Ureter (tissue), 1 donor: ENCODE results near the gene VWA8. TPM values are rescaled to one million over a fixed set of nuclear protein-coding genes. Genes with fewer than 3 reads are reported as not detected.

Experiments
- DNase-seq: peaks from one replicate; pipeline ENCODE4 v3.0.0-alpha.2; 2020; ENCODE audit warnings: low spot score
- total RNA-seq: library from RNA; stranded (reverse); gene quantifications from one replicate; pipeline ENCODE4 v1.2.4, GENCODE V29; 2023
- donor health status: DM: yes; HTN: yes; CAD: no.

The VWA8 gene
- total RNA-seq, 1 donor from 2014 or later, result 40.4 TPM

DNA sequence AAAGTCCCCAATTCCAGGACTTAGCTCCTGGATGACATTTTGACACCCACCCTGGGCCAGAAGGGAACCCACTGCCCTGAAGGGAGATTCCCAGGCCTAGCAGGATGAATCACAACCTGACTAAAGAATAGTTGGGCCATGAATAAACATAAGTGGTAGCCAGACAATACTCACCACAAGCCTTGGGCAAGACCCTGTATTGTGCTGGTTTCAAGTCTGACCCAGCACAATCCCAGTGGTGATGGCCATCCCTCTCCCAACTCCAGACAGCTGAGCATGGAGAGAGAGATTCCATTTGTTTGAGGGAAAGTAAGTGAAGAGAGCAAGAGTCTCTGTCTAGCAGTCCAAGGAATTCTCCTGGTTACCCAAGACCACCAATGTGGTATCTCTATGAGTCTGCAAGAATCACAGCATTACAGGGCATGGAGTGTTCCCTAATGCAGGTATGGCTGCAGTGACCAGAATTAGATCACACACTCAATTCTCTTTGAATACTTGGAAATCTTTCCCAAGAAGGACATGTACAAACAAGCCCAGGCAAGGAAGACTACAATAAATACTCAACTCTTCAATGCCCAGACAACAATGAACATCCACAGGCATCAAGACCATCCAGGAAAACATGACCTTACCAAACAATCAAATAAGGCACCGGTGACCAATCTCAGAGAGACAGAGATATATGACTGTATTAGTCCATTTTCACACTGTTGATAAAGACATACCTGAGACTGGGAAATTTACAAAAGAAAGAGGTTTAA is 158.0 kb downstream of the VWA8 start:
- no peak for DNase-seq

DNA sequence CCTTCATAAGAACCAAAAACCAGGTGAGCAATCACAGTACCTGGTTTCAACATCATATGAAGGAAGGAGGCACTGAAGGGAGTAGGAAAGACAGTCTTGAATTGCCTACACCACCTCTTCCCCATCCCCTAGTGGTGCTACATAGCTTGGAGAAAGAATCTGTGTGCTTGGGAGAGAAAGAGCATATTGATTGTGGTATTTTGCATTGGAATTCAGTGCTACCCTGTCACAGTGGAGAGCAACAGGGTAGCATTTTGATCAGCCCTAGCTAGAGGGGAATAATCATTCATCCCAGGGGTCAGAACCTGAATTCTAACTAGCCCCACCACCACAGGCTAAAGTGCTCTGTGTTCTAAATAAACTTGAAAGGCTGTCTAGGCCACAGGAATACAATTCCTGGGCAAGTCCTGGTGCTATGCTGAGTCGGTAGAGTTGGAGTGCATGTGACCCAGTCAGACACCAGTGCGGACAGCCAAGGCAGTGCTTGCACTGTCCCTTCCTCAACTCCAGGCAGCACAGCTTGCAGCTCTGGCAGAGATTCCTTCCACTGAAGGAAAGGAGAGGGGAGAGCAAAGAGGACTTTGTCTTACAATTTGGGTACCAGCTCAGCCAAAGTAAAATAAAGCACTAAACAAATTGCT is 158.7 kb downstream of the VWA8 start:
- no peak for DNase-seq

DNA sequence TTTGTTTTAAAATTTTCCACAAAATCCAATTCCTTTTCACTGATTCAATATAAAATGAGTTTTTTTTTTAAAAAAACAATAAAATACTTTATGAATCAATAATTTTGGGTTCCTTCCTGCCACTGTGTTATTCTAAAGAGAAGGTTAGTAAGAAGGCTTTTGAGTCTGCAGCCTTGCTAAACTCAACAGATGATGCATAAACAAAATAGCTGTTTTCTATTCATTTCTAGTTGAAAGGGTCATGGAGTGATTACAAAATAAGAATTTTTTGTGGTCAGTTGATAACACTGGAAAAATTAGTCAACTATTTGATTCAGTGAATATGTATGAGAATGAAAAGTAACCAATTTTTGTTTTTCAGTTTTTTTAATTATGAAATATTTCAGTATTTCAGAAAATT is 169.9 kb downstream of the VWA8 start:
- DNase-seq, result no peak

DNA sequence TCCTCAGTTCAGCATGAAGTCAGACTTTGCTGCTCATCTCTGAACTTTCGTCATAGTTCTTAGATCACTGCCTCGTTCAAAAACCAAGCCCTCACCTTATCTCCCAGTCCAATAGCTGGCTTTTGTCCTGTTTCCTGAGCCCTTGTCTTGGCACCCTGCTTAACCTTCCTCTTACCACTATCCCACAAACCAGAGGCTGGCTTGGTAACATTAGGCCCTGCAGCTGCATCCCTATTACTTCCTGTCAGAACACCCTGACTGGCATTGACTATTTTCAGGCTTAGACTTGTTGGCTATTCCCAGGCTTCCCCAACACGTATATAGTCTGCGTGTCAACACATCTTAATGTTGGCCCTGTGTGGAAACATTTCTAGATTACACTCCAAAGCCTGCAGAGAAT is 172.4 kb downstream of the VWA8 start:
- no peak for DNase-seq

DNA sequence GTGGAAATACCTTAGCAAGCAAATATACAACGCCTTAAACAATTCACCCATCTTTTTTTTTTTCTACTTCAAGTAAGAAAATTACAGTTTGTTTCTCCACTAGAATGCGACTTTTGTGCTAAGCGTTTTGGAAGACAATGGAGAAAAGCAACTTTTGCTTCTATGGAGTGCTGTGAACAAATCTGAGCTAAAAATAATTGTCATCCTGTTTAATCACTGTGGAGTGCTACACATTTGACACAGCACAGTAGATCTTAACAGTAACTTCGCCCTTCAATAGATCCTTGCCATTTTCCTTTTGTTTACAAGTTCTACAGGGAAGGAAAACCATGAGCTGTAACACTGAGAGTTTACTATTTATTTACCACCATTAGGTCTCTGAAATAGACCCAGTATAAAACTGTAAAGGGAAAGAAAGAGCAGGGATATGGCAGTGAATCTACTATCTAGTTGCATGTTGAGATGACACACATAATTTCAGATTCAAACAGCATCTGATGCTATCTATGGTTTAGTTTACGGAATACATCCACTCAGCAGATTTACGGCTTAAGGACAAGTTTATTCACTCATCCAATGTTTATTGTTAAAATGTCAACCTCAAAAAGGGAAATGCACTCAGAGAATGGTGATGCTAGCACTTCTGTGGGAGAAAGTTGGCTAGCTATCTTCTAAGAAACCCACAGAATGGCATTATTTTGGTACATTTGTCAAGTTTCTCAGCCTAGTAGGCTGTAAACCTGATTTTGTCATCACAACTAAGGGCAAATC is 175.3 kb downstream of the VWA8 start:
- DNase-seq, result no peak

DNA sequence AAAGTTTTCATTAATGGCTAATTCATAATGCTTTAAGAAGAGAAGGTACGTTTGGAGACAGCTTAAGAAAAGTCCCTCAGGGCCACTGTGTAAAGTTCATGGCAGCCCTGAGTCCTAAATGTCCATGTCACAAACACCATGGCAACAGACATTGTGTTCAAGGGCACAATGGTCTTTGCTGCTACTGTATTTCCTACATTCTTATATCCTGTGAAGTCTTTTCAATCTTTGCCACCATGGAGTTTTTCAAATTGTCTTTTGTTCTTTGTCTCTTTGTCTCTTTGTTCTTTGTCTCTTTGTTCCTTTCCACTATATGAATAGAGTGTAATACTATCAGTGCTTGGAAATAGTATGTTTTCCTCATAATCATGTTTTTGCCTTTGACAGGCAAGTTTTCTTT is 178.8 kb downstream of the VWA8 start:
- no peak for DNase-seq

DNA sequence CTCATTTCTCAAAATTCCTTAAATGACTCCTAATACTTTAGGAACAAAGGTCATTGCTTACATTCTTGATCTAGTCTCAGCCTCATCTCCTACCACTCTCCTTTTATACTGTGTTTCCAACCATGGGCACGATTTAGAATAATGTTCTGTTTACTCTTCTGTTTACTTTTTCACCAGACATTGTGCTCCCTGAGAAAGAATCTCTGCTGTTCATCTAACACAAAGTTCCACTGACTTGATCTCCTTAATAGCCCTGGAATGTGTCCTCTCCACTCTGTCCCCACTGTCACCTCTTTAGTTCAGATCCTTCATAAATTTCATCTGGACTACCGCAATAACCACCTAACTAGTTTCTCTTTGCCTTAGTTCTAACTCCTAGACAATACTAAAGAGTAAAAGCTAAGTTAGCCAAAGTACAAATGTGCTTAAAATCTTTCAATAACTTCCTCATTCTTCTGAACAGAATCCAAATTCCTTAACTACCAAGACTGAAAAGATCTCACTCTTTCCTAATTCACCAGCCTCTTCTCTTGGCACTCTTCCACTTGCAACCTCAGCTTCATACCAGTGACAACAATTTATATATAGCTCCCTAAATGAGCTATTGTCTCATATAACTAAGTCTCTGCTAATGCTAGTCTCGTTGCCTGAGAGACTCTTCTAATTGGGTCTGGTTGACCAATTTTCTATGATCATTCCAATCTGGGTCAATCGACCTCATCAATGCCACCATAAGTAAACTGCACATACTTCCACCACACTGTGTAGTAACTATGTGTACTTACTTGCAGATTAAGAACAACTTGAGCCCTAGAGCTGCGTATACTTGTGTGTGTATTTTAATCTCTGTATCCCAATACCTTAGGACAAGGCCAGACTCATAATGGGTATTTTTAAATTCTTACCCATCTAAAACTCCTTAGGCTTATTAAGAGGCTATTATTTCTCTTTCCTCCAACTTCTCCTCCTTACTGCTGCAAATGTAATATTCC is 179.9 kb downstream of the VWA8 start:
- no peak for DNase-seq

DNA sequence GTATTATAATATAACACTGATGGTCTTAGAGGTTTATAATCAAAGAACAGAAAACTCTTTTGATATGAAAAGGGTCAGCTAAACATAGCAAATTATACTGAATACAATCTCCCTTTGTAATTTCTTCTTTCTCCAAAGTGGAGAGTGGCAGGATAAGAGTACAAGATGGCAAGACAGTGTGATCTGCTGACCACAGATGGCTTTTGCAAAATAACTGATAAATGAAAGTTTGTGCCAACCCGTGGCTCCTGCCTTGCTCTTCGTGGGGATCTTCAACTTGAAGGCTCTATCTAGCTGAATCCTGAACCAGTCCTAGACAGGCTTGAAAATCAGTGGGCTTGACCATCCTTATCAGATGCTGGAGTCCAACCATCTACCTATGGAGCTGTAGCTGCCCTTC is 185.7 kb downstream of the VWA8 start:
- DNase-seq, result no peak

DNA sequence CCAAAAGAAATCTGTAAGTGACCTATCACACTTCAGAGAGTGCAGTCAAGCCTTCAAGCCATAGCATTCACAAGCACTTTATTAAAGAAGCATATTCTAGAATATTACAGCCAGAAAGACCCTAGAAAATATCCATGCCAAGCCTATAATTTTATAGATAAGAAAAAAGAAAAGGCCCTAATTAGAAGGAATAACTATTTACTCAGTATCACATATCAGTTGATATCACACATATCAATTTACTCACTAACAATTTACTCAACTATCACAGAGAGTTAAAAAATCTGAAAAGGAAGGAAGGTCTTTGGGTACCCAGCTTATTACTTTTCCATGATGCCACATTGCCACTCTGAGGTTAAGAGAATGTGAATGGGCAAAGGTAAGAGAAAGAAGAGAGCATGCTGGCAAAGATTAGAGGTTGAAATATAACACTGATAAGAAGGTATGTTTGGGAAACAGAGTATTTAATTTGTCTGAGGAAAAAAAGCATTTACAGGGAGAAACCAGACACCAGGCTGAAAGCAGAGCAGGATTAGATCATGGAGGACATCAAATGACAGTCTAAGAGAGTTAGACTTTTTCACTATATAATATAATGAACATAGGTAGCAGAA is 186.2 kb downstream of the VWA8 start:
- DNase-seq, result no peak

DNA sequence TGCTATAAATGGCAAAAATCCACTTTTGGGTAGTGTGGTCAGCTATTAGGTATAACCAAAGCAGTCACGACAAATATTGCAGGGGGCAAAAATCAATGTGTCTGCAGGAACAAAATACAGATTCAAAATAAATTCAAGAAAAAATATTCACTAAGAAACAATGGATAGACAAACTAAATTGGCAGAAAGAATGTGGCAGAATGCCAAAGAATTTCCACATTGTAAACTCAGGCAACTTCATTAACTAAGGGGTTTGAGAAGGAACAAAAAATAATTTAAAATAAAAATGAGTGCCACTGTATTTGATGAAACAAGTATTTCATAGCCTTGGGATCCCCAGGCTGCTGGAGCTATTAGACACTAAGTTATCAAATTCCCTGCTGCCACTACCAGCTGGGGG is 193.1 kb downstream of the VWA8 start:
- no peak for DNase-seq

DNA sequence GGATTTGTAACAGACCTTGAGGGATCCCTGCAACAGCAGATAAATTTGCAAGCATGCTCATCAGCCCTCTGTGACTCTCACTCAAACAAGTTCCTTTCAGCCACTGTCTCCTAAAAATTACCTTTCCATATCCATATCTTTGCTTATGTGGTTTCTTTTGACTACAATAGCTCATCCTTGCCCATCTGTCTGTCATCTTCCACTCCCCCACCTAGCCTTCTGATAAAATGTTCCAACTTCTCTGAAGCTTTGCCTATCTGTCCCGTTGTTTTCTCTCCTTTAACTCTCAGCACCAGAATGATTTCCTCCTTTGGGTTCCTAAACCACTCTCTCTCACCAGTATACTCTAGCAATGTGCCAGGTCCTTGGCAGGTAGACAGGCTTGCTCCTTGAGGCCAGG is 194.5 kb downstream of the VWA8 start:
- no peak for DNase-seq

DNA sequence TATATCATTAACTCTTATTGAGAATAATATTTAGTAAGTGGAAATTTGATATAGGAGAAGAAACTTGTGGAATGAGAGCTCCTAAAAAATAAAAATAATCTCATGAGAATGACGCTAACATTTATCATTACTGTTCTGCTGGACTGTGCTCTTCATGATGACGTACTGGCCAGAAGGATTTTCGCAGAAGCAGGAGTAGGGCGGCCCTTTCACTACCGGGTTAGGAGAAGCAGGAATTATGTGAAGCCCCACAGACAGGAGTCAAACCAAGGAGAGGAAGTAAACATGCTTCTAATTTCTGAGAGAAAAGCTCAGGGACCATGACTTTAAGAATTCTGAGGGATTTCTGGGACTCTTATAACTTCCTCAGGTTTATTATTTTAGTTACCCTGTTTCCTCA is 195.1 kb downstream of the VWA8 start:
- no peak for DNase-seq

DNA sequence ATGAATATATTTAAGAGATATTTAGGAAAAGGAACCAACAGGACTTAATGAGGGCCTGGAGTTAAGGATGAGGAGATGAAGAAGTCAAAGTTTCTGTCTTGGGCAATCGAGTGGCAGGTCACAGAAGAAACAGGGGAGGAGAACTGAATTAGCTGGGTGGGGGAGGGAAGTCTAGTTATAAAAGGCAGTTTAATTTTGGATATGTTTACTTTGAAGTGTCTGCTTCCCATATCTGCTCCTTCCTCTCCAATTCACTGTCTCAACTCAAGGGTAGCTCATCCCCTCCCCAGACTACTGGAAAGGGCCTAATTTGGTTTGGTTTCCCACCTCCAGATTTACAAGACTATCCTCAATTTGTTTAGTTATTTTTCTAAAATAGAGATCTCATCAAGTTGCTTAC is 195.9 kb downstream of the VWA8 start:
- no peak for DNase-seq

DNA sequence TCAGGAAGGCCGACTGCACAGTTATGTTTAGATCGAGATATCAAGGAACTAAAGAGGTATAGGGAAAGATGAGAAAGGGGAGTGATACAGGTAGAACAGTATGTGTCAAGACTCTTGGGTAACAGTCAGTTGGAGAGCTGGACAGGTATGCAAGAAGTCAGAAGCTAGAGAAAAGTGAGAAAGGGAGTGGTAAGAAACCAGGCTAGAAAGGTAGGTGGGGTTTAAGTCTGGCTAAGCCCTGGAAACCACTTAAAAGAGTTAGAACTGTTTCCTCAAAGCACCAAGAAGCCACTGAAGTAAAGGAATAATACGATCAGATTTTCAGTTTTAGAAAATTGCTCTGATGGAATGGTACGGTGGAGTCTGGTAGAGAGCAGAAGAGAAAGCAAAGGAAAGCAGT is 196.4 kb downstream of the VWA8 start:
- DNase-seq, result no peak

DNA sequence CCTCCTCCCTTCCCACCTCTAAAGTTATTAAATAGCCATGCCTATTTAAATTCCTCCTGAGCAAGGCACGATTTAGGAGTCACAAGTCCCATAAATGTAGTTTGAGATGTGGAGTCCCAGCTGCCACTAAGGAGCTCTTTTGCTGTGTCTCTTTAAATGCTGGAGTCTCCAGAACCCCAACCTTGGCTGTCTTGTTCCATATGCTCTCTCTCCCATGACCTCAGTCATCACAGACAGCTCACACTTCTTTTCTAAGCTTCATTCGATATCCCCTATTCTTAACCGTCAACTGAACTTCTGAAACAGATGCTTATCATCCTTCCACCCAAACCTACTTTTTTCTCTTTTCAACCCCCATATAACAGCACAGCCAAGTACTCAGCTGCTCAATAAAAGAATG is 197.1 kb downstream of the VWA8 start:
- no peak for DNase-seq

DNA sequence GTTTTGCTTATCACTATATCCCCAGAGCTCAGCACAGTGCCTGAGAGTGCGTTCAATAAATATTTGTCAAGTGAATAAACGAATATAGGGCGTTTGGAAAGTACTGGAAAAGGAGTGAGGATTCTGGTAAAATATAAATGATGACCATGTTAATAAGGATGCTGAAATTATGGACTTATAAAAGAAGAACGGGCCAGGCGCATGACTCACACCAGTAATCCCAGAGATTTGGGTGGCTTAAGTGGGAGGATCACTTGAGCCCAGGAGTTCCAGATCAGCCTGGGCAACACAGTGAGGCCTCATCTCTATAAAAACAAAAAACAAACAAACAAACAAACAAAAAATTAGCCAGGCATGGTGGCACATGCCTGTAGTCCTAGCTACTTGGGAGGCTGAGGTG is 198.1 kb downstream of the VWA8 start:
- no peak for DNase-seq

DNA sequence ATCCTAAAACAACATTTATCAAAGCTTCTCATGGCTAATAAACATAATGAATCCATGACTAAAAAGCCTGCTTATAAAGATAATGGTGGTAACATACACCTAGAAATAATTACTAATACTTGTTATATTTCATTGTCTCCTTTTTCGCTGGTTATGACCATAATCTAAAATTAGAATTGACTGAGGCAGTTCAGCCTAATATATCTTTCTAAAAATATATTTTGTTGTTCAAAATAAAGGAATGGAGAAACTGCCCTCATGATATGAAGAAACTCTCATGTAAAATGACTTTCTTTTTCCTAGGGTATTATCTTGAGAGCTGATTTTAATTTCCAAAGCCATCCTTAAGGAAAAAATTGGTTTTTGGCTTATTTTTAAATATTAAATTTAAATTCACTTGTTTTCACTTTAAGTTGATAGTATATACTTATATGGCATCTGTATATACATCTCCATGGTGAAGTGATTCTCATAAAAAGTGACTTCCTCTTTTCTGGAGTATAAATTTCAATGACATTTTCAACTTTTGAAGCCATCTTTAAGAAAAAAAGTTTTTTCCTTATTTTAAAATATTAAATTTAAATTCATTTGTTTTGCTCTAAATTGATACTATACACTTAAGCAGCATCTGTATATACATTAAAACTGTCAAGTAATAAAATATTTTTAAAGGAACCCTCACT is 204.6 kb downstream of the VWA8 start:
- DNase-seq, result no peak

DNA sequence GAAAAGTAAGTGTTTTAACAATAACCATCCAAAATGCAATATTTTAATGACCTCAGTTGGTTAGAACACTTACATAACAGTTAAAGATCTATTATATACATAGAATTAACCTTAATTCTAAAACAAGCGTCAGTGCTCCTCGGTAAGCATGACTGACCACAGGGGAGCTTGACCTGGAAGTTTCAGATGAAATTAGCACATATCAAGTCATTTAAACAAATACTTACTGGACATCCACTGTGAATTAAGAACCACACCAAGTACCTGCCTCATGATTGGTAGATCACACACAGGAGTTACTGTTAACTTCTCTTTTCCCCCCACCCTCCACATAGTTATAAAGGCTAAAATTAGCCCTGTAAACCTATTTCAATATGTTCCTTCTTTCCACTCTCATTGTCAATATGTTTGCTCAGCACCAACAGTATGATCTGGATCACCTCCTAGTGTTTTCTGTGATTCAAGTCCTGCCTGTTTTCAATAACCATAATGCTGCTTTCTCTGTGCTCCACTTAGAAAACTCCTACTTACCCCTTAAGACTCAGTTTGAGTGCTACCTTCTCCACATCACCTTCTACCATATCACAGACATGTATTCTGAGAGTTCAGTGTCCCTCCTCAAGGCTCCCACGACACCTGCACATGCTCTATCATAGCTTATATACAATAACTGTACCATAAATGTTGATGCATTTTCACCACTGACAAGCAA is 209.0 kb downstream of the VWA8 start:
- DNase-seq, result no peak

DNA sequence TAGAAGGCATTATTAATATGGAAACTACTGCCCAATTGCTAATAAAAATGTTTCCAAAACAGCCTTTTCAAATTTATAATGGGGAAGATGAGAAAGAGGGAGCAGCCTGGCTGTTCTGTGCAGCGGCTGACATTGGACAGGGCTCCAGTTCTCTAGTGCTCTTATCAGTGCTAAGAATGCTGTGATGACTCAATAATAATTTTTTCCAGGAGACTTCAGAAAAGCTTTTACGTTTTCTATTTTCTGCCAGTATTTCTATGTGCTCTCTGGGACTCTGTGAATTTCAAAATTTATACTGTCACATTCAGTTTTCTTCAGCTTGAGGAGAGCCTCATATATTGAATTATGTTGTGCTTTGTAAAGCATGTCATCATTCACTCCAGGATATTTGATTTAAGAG is 209.6 kb downstream of the VWA8 start:
- DNase-seq, result no peak

DNA sequence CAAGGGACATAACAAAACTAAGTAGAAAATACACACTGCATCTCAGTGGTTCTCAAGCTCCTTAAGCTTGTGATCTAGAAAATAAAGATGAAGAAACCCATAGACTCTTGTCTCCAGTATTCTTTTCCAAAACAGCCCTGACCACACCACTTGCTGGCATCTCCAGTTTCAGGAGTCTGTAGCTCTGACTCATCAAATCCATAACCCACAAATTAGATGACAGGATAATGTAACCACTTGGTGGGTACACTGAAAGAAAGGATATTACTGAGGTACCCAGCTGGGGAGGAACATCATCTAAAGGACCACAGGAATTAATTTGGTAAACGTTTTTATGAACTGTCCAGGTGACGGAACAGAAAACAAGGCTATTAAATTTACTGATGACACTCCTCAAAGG is 214.7 kb downstream of the VWA8 start:
- DNase-seq, result no peak
